GM23338 (cell line): ENCODE data around the gene SRRM2.

Source experiments
- CREB1 ChIP-seq: fragments of 250-450 bp; sonication (Bioruptor Pico); IDR thresholded peaks from 2 replicates; pipeline ENCODE4 v1.5.0; 2020; ENCODE audit warnings: low read depth, mild to moderate bottlenecking, moderate library complexity
- CTCF ChIP-seq, 2 experiments: fragments of 200-600 bp in 1 of 2; sonication (generic) in 1 of 2; conservative IDR thresholded peaks; 2 replicates each; pipeline versions ENCODE4 v1.5.1 to v1.6.1; 2016 to 2017; ENCODE audit warnings: antibody characterized with exemption in 2 of 2, low read depth in 2 of 2, mild to moderate bottlenecking in 2 of 2, moderate library complexity in 1 of 2
- ETS1 ChIP-seq: IDR thresholded peaks from 2 replicates; pipeline ENCODE4 v1.6.1; 2016; ENCODE audit warnings: antibody characterized with exemption
- POLR2AphosphoS5 ChIP-seq: IDR thresholded peaks from 2 replicates; pipeline ENCODE4 v1.6.1; 2016; ENCODE audit warnings: antibody characterized with exemption, low read depth
- REST ChIP-seq: IDR thresholded peaks from one replicate; pipeline ENCODE4 v1.6.1; 2018; ENCODE audit warnings: antibody characterized with exemption; ENCODE audit not compliant: unreplicated experiment

GRCh38 chr16:2787961-2788360, 35.5 kb downstream of the SRRM2 start:
- TF ChIP-seq CTCF (conservative IDR thresholded peaks at IDR 0.05; ENCODE audit: low read depth in 2 of 2) (no peak), REST (no peak), POLR2AphosphoS5 (no peak), ETS1 (no peak), CREB1 (CRISPR knock-in tag) (no peak)
